GM06990 (cell line): ENCODE data around the gene SIRPA.

Experiments
- DNase-seq: peaks from one replicate; pipeline ENCODE4 v3.0.0-alpha.2; 2011; ENCODE audit not compliant: insufficient read length; ENCODE audit errors: extremely low read depth
- H3K27me3 ChIP-seq: replicated peaks from 2 replicates; pipeline ENCODE4 v1.6.0; 2011; ENCODE audit warnings: low read length; ENCODE audit not compliant: control insufficient read depth, insufficient read depth
- H3K36me3 ChIP-seq: 2 replicates; pipeline ENCODE4 v1.5.1; 2011; ENCODE audit warnings: low read length; ENCODE audit not compliant: control insufficient read depth, insufficient read depth
- H3K4me3 ChIP-seq: replicated peaks from 2 replicates; pipeline ENCODE4 v1.5.1; 2011; ENCODE audit warnings: low read depth, mild to moderate bottlenecking, control low read depth, low read length
- CTCF ChIP-seq: IDR thresholded peaks from 2 replicates; pipeline ENCODE4 v1.5.1; 2011; ENCODE audit warnings: low read length, control low read depth, mild to moderate bottlenecking, inconsistent platforms; ENCODE audit not compliant: insufficient read depth, poor library complexity, severe bottlenecking

The SIRPA gene

GRCh38 chr20:1870792-1871550 lies 24.2 kb upstream of the SIRPA start:
- DNase-seq: peak; percentile 74
- H3K4me3 ChIP-seq: no peak overlapping the region
- H3K36me3 ChIP-seq: no peaks in the 10 kb centered on the region
- TF ChIP-seq CTCF: no peak
- H3K27me3 ChIP-seq: no peaks in the 10 kb centered on the region

DNA sequence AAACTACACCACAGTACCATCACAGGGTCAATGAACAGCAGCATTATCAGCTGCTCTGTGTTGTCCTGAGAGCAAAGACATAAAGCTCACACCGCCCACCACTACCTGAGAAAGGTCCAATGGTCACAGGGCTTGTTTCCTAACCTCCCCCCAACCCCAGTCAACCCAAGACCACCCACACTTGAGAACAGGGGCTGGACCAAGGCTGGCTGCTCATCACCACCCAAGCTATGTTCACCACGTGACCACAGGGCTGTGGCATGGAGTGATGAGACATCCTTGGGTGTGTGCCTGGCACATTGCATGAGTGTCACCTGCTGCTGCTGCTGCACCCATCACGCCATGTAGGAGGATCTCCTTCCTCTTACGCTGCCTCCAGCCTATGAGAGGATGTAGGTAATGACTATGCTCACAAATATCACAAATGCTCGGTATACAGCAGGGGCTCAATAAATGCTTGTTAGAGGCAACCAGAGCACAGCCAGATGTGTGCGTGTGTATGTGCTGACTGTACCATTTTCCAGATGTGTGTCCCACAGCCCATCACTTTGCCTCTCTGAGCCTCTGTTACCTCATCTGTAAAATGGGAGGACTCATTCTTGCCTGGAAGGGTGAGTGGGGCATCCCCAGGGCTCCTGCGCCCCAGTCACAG lies 23.3 kb upstream of the SIRPA start:
- no peaks in the 10 kb centered on the region for H3K27me3 ChIP-seq
- no peak overlapping the region for H3K4me3 ChIP-seq
- no peak for DNase-seq
- no peaks in the 10 kb centered on the region for H3K36me3 ChIP-seq
- no peak for TF ChIP-seq CTCF

DNA sequence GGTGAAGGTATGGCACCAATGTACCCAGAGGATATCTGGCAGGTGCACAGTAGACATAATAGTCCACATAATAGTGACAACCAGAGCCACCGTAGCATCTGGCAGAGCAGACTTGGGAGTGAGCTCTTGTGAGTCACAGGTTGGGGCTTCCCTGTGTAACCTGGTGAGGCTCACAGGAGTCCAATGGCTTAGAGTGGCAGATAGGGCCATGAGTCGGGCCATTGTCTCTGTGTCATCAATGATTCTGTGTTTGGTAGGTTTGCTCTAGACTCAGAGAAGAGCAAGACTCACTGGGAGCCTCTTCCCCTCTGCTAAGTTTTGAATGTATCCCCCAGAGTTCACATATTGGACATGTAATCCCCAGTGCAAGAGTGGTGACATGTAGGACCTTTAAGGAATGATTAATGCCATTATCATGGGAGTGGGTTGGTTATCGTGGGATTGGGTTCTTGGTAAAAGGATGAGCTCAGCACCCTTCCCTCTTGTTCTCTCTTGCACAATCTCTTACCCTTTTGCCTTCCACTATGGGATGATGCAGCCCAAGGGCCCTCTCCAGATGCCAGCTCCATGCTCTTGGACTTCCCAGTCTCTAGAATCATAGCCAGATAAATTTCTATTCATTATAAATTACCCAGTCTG lies 22.6 kb upstream of the SIRPA start:
- Histone ChIP-seq H3K4me3 (no peak overlapping the region), H3K36me3 (no peaks in the 10 kb centered on the region), H3K27me3 (no peaks in the 10 kb centered on the region)
- DNase-seq: no peak
- TF ChIP-seq CTCF: no peak

GRCh38 chr20:1874450-1875182 lies 20.6 kb upstream of the SIRPA start:
- no peaks in the 10 kb centered on the region for H3K36me3 ChIP-seq
- no peak overlapping the region for H3K4me3 ChIP-seq
- no peak for TF ChIP-seq CTCF
- no peaks in the 10 kb centered on the region for H3K27me3 ChIP-seq
- DNase-seq: no peak

DNA sequence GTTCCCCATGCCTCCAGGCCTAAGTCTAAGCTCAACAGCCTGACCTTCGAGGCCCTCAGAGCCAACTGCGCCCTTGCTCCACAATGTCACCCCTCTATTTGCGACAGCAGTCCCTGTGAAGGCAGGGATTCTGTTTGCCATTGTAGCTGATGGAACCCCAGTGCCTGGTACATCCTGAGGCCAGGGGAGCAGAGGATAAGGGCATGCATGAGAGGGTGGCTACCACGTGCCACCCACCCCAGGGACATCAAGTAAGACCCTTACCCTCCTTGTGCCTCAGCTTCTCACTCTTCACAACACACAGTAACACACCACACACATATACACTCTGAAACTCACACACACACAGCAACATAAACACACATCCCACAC lies 20.0 kb upstream of the SIRPA start:
- H3K4me3 ChIP-seq: no peak overlapping the region
- no peaks in the 10 kb centered on the region for H3K36me3 ChIP-seq
- DNase-seq: no peak
- H3K27me3 ChIP-seq: no peaks in the 10 kb centered on the region; the same call in 1 of the 2 replicates
- no peak for TF ChIP-seq CTCF
